ENCODE results near the gene OPA1. TPM values are rescaled to one million over a fixed set of nuclear protein-coding genes. Genes with fewer than 3 reads are reported as not detected.
A peak's percentile ranks its signal among the peaks of the same experiment; 100 is the strongest.

The OPA1 gene
- total and polyA plus RNA-seq, 2 donors from 2014 or later = 18.1 to 56.3 TPM

DNA sequence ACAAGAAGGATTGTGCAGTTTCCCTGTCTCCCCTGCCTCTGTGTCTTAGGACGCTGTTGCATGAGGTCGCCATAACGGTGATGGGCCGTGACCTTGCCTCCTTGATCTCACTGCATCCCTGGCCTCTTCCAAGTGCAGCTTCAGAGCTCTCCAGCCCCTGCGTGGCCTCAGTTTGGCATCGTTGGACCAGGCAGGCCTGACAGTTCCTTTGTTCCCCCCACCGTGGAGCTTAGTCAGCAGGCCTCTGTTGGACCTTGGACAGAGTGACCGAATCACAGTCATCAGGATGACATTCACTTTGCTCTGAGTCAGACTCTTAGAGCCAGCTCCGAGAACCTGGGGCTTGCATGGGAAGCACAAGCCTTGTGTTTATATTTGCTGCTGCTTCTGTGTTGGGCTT lies 139.4 kb downstream of the OPA1 start:
- no peaks in the 10 kb centered on the region for H3K36me3 ChIP-seq (ENCODE audit: control insufficient read depth in 2 of 3, insufficient read depth in 3 of 3, low read length in 3 of 3)
- no peak overlapping the region for H3K4me3 ChIP-seq (ENCODE audit: low read length in 3 of 3)
- H3K9ac ChIP-seq (ENCODE audit: low read length in 3 of 3) = no peak overlapping the region
- no peaks in the 10 kb centered on the region for H3K9me3 ChIP-seq (ENCODE audit: control insufficient read depth in 2 of 3, insufficient read depth in 1 of 3, low read length in 3 of 3)
- no peak overlapping the region for H3K27ac ChIP-seq (ENCODE audit: low read depth in 2 of 2, low read length in 2 of 2)
- intact Hi-C loops (cut with DNase I) = no loop called here
- peaks cover 0 to 3% (median 0%) of the 10 kb centered on the region in 3 donors for H3K4me1 ChIP-seq (ENCODE audit: control insufficient read depth in 2 of 3, insufficient read depth in 2 of 3, low read depth in 1 of 3, low read length in 3 of 3)
- TF ChIP-seq, protein P1, sequence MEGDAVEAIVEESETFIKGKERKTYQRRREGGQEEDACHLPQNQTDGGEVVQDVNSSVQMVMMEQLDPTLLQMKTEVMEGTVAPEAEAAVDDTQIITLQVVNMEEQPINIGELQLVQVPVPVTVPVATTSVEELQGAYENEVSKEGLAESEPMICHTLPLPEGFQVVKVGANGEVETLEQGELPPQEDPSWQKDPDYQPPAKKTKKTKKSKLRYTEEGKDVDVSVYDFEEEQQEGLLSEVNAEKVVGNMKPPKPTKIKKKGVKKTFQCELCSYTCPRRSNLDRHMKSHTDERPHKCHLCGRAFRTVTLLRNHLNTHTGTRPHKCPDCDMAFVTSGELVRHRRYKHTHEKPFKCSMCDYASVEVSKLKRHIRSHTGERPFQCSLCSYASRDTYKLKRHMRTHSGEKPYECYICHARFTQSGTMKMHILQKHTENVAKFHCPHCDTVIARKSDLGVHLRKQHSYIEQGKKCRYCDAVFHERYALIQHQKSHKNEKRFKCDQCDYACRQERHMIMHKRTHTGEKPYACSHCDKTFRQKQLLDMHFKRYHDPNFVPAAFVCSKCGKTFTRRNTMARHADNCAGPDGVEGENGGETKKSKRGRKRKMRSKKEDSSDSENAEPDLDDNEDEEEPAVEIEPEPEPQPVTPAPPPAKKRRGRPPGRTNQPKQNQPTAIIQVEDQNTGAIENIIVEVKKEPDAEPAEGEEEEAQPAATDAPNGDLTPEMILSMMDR (IDR thresholded peaks at IDR 0.05; ENCODE audit: borderline replicate concordance, extremely low read depth, insufficient read depth) = no peak
- DNase-seq = peak in 1 of 5 donors; percentile 20
- H3K27me3 ChIP-seq (ENCODE audit: control insufficient read depth, insufficient read depth, low read length) = no peaks in the 10 kb centered on the region
- FAIRE-seq = no peak

DNA sequence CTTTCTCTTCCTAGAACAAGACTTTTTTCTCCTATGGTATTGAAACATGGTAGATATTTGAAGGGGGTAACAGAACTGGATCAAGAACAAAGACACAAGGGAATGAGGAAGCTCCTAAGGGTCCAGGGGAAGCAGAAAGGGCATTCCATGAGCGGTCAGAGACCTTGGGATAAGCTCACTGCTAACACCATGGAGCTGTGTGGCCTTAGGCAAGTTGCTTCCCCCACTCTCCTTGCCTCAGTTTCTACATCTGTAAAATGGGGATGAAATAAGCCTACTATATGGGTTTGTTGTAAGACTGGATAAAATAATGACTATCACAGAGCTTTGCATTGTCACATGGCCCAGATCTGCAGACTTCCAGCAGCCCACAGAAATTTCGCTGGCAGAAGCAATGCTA lies 139.8 kb downstream of the OPA1 start:
- H3K9ac ChIP-seq (ENCODE audit: low read length in 3 of 3) = no peak overlapping the region
- TF ChIP-seq, protein P1 (IDR thresholded peaks at IDR 0.05; ENCODE audit: borderline replicate concordance, extremely low read depth, insufficient read depth) = no peak
- peaks cover 0 to 3% (median 0%) of the 10 kb centered on the region in 3 donors for H3K4me1 ChIP-seq (ENCODE audit: control insufficient read depth in 2 of 3, insufficient read depth in 2 of 3, low read depth in 1 of 3, low read length in 3 of 3)
- intact Hi-C loops (cut with DNase I) = no loop called here
- H3K27me3 ChIP-seq (ENCODE audit: control insufficient read depth, insufficient read depth, low read length) = no peaks in the 10 kb centered on the region
- no peak for DNase-seq
- H3K4me3 ChIP-seq (ENCODE audit: low read length in 3 of 3) = no peak overlapping the region
- H3K27ac ChIP-seq (ENCODE audit: low read depth in 2 of 2, low read length in 2 of 2) = no peak overlapping the region
- H3K9me3 ChIP-seq (ENCODE audit: control insufficient read depth in 2 of 3, insufficient read depth in 1 of 3, low read length in 3 of 3) = no peaks in the 10 kb centered on the region
- no peaks in the 10 kb centered on the region for H3K36me3 ChIP-seq (ENCODE audit: control insufficient read depth in 2 of 3, insufficient read depth in 3 of 3, low read length in 3 of 3)
- no peak for FAIRE-seq

DNA sequence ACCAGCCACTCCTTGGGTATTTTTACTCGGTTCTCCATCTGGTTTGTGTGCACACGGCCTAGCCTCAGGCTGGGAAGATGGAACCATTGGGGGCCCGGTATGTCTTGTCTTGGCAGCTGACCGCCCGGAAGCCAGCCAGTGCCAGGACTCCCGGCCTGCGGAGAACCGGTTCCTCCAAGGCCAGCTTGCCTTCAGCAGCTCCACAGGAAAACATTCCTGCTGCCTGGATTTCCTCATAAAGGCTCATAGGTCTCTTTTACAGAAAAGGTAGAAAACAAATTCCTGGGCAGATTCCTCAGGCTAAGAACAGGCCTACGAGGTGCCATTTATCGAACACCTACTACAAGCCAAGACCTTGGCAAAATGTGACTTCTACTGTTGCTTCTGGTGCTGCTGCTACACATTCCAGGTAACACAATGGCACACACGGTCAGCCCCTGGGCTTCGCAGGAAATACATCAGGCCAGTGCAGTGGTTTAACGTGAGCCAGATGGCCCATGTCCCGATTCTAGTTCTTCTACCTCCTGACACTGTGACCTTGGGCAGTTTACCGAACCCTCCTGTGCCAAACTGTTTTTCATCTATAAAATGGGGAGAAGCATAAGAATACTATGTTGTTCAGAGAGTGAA lies 141.8 kb downstream of the OPA1 start:
- H3K27ac ChIP-seq (ENCODE audit: low read depth in 2 of 2, low read length in 2 of 2) = no peak overlapping the region
- H3K4me1 ChIP-seq (ENCODE audit: control insufficient read depth in 2 of 3, insufficient read depth in 2 of 3, low read depth in 1 of 3, low read length in 3 of 3) = peaks cover 0 to 3% (median 0%) of the 10 kb centered on the region in 3 donors
- H3K36me3 ChIP-seq (ENCODE audit: control insufficient read depth in 2 of 3, insufficient read depth in 3 of 3, low read length in 3 of 3) = no peaks in the 10 kb centered on the region
- FAIRE-seq (no peak), DNase-seq (no peak)
- H3K9ac ChIP-seq (ENCODE audit: low read length in 3 of 3) = no peak overlapping the region
- H3K27me3 ChIP-seq (ENCODE audit: control insufficient read depth, insufficient read depth, low read length) = no peaks in the 10 kb centered on the region
- intact Hi-C loops (cut with DNase I) = no loop called here
- TF ChIP-seq, protein P1 (IDR thresholded peaks at IDR 0.05; ENCODE audit: borderline replicate concordance, extremely low read depth, insufficient read depth) = no peak
- no peak overlapping the region for H3K4me3 ChIP-seq (ENCODE audit: low read length in 3 of 3)
- H3K9me3 ChIP-seq (ENCODE audit: control insufficient read depth in 2 of 3, insufficient read depth in 1 of 3, low read length in 3 of 3) = no peaks in the 10 kb centered on the region

DNA sequence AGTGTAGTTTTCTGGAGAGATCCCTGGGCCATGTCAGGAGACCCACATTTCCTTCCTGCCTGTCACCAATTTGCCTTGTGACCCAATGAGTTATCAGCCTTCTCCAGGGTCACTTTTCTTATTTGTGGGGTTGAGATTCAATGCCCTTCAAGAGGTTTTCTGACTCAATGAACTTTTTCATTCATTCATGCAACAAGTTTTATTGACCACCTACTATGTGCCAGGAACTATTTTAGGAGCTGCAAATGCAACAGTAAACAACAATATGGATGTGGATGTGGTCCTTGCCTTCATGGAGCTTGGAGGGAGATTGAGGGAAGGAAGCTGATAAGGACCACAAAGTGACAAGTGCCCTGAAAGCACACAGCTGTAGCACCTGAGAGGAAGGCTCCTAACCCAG lies 142.8 kb downstream of the OPA1 start:
- intact Hi-C loops (cut with DNase I) = no loop called here
- no peaks in the 10 kb centered on the region for H3K9me3 ChIP-seq (ENCODE audit: control insufficient read depth in 2 of 3, insufficient read depth in 1 of 3, low read length in 3 of 3)
- no peak overlapping the region for H3K27ac ChIP-seq (ENCODE audit: low read depth in 2 of 2, low read length in 2 of 2)
- no peak overlapping the region for H3K4me3 ChIP-seq (ENCODE audit: low read length in 3 of 3)
- no peak overlapping the region for H3K9ac ChIP-seq (ENCODE audit: low read length in 3 of 3)
- H3K36me3 ChIP-seq (ENCODE audit: control insufficient read depth in 2 of 3, insufficient read depth in 3 of 3, low read length in 3 of 3) = no peaks in the 10 kb centered on the region
- no peaks in the 10 kb centered on the region for H3K27me3 ChIP-seq (ENCODE audit: control insufficient read depth, insufficient read depth, low read length)
- H3K4me1 ChIP-seq (ENCODE audit: control insufficient read depth in 2 of 3, insufficient read depth in 2 of 3, low read depth in 1 of 3, low read length in 3 of 3) = peaks cover 0 to 3% (median 0%) of the 10 kb centered on the region in 3 donors
- DNase-seq = no peak
- TF ChIP-seq, protein P1 (IDR thresholded peaks at IDR 0.05; ENCODE audit: borderline replicate concordance, extremely low read depth, insufficient read depth) = no peak
- FAIRE-seq = no peak
